K562 (cell line): ENCODE results near the gene AIMP2. TPM values are rescaled to one million over a fixed set of nuclear protein-coding genes. Genes with fewer than 3 reads are reported as not detected.

Experiments used
- ATAC-seq: fragments of 200-7000 bp; cut with Tn5 transposase; 3 replicates; pipeline ENCODE4 v1.9.1; 2020; ENCODE audit warnings: moderate library complexity
- BruUV-seq: library from RNA; stranded (reverse); fragments of 400-500 nt; replicated peaks from 2 replicates; lab custom pipeline; 2021; lab: Mats Ljungman, UMichigan
- CTCF ChIA-PET: fragments of 300-600 bp; formaldehyde crosslinking; extraction: SDS; loops from one replicate; lab custom pipeline; 2021; ENCODE audit warnings: low intra/inter-chr PET ratio; lab: Yijun Ruan, JAX
- POLR2A ChIA-PET: fragments of 300-600, 350-650 bp; sonication (Branson Sonifier 250); formaldehyde crosslinking; extraction: SDS; loops from one replicate; lab custom pipeline; 2021; ENCODE audit warnings: antibody characterized with exemption, inconsistent platforms; lab: Yijun Ruan, JAX
- DNase-seq, 4 experiments: peaks; one replicate each; pipeline versions ENCODE4 v3.0.0 to v3.0.0-alpha.2; 2011 to 2018; ENCODE audit warnings: low spot score in 3 of 4, mixed read lengths in 3 of 4; ENCODE audit errors: extremely low read depth in 1 of 4
- FAIRE-seq: peaks from 2 replicates; lab custom pipeline; 2011; peaks lifted over from hg19 to GRCh38; lab: Jason Lieb, UNC
- H2AFZ ChIP-seq: 2 replicates; pipeline ENCODE4 v1.6.0; 2011; ENCODE audit warnings: low read depth, low read length, control low read depth, inconsistent platforms
- H3K27ac ChIP-seq: fragments of 200-600 bp; 3 replicates; pipeline ENCODE4 v1.8.0; 2011; ENCODE audit warnings: low read depth, mild to moderate bottlenecking, control low read depth, inconsistent platforms, low read length, moderate library complexity, mixed read lengths; ENCODE audit errors: extremely low read depth
- H3K27me3 ChIP-seq, 2 experiments: fragments of 300-600 bp in 1 of 2; 2 replicates in 1 of 2; 3 replicates in 1 of 2; pipeline versions ENCODE4 v1.6.0 to v1.8.0; 2011; ENCODE audit warnings: inconsistent platforms in 2 of 2, low read length in 2 of 2, mild to moderate bottlenecking in 1 of 2, mixed read lengths in 1 of 2, moderate library complexity in 1 of 2; ENCODE audit not compliant: control insufficient read depth in 2 of 2, insufficient read depth in 2 of 2
- H3K36me3 ChIP-seq: fragments of 300-600 bp; 3 replicates; pipeline ENCODE4 v1.8.0; 2011; ENCODE audit warnings: mild to moderate bottlenecking, low read length, inconsistent platforms; ENCODE audit not compliant: control insufficient read depth, insufficient read depth
- H3K4me1 ChIP-seq, 2 experiments: fragments of 200-600 bp in 1 of 2; replicated peaks in 1 of 2; 2 replicates in 1 of 2; 3 replicates in 1 of 2; pipeline versions ENCODE4 v1.5.1 to v1.8.0; 2011; ENCODE audit warnings: inconsistent platforms in 2 of 2, low read length in 2 of 2, mild to moderate bottlenecking in 1 of 2, mixed read lengths in 1 of 2, moderate library complexity in 1 of 2; ENCODE audit not compliant: control insufficient read depth in 2 of 2, insufficient read depth in 2 of 2
- H3K4me2 ChIP-seq: 2 replicates; pipeline ENCODE4 v1.6.1; 2011; ENCODE audit warnings: low read length, control low read depth, inconsistent platforms, mixed read lengths; ENCODE audit not compliant: insufficient read depth
- H3K4me3 ChIP-seq: fragments of 200-600 bp; sonication (generic), shearing (Covaris generic); 2 replicates; pipeline ENCODE4 v1.5.1; 2016; ENCODE audit warnings: control low read depth, inconsistent platforms
- H3K79me2 ChIP-seq: fragments of 200-600 bp; 3 replicates; pipeline ENCODE4 v1.8.0; 2011; ENCODE audit warnings: low read length, inconsistent platforms; ENCODE audit not compliant: control insufficient read depth, insufficient read depth
- H3K9ac ChIP-seq, 2 experiments: 2 replicates each; pipeline versions ENCODE4 v1.6.0 to v1.6.1; 2011; ENCODE audit warnings: low read depth in 2 of 2, low read length in 2 of 2, control low read depth in 1 of 2, inconsistent platforms in 1 of 2, mild to moderate bottlenecking in 1 of 2, mixed read lengths in 1 of 2; ENCODE audit not compliant: insufficient read depth in 1 of 2
- H3K9me1 ChIP-seq: one replicate; pipeline ENCODE4 v1.6.0; 2011; ENCODE audit warnings: inconsistent platforms, mild to moderate bottlenecking, low read length, moderate library complexity; ENCODE audit not compliant: control insufficient read depth, insufficient read depth
- H3K9me3 ChIP-seq: replicated peaks from 2 replicates; pipeline ENCODE4 v1.5.1; 2011; ENCODE audit warnings: low read depth, low read length, inconsistent platforms; ENCODE audit not compliant: control insufficient read depth, insufficient read depth
- H4K20me1 ChIP-seq: replicated peaks from 2 replicates; pipeline ENCODE4 v1.6.1; 2011; ENCODE audit warnings: low read length, inconsistent platforms, mixed read lengths; ENCODE audit not compliant: control insufficient read depth, insufficient read depth
- ARID1B ChIP-seq: fragments of 450-650 bp; IDR thresholded peaks from 2 replicates; pipeline ENCODE4 v1.6.1; 2016; ENCODE audit warnings: antibody characterized with exemption, mild to moderate bottlenecking, inconsistent platforms
- BHLHE40 ChIP-seq: IDR thresholded peaks from 2 replicates; pipeline ENCODE4 v1.6.1; 2011; ENCODE audit warnings: low read length, improper control_type of control experiment
- EGR1 ChIP-seq: fragments of 450-650 bp; conservative IDR thresholded peaks from 2 replicates; pipeline ENCODE4 v1.6.1; 2017; ENCODE audit warnings: mild to moderate bottlenecking
- HDGF ChIP-seq: fragments of 450-650 bp; IDR thresholded peaks from 2 replicates; pipeline ENCODE4 v1.6.1; 2016
- JUND ChIP-seq, 2 experiments: IDR thresholded peaks; 2 replicates in 1 of 2; 3 replicates in 1 of 2; pipeline ENCODE4 v1.6.1; 2011; ENCODE audit warnings: borderline replicate concordance in 2 of 2, low read depth in 2 of 2, low read length in 2 of 2, improper control_type of control experiment in 1 of 2, missing biosample characterization in 1 of 2, missing genetic modification characterization in 1 of 2, missing genetic modification reagents in 1 of 2
- KAT7 ChIP-seq: sonication (generic); formaldehyde crosslinking; IDR thresholded peaks from 2 replicates; pipeline ENCODE4 v1.8.0; 2022; ENCODE audit warnings: missing genetic modification reagents, mild to moderate bottlenecking, borderline replicate concordance
- KLF13 ChIP-seq: fragments of 450-650 bp; IDR thresholded peaks from 2 replicates; pipeline ENCODE4 v1.6.1; 2016; ENCODE audit warnings: missing genetic modification characterization, low read depth, mild to moderate bottlenecking, missing compliant biosample characterization, moderate library complexity, borderline replicate concordance
- SAFB ChIP-seq: fragments of 200-400 bp; formaldehyde crosslinking; IDR thresholded peaks from 2 replicates; pipeline ENCODE4 v1.6.1; 2017; ENCODE audit warnings: low read depth, low read length, borderline replicate concordance
- SUPT5H ChIP-seq: fragments of 450-650 bp; IDR thresholded peaks from 2 replicates; pipeline ENCODE4 v1.6.1; 2016
- WGBS: fragments of 100-300 bp; shearing (Covaris generic); methylation state at CpG from one replicate; pipeline ENCODE4 v1.1.6; 2016; ENCODE audit warnings: low coverage, mixed read lengths; ENCODE audit not compliant: insufficient coverage; ENCODE audit errors: missing lambda C conversion rate; 5-methylcytosine and 5-hydroxymethylcytosine counted together
- in situ Hi-C: fragments of 300-500 bp; cut with MboI; formaldehyde crosslinking; loops from 4 replicates; pipeline ENCODE4 v1.15.0; 2018; ENCODE audit warnings: inconsistent platforms, mixed read lengths
- intact Hi-C: fragments of 100-400 bp; cut with micrococcal nuclease; formaldehyde crosslinking; loops from 2 replicates; pipeline ENCODE4 v1.14.2; 2022
- polyA plus RNA-seq, 8 experiments: library from polyadenylated mRNA; depleted of rRNA in 4 of 8; stranded (reverse) in 5 of 8; unstranded in 3 of 8; fragments of >200 nt; fragmentation: Nextera tagmentation in 2 of 8; fragmentation: Illumina TruSeq in 1 of 8; extraction: Ambion mirVana in 2 of 8; extraction: Trizol in 1 of 8; gene quantifications; 2 replicates each; pipeline versions ENCODE4 v1.2.1 to v1.2.3, GENCODE V29; 2011 to 2014; ENCODE audit warnings: inconsistent platforms in 1 of 8, missing spikeins in 1 of 8
- total RNA-seq, 7 experiments: library from RNA; depleted of rRNA in 6 of 7; stranded (reverse); fragments of >200 nt in 6 of 7; fragmentation: Illumina TruSeq in 2 of 7; extraction: Trizol in 2 of 7; gene quantifications; 2 replicates each; pipeline versions ENCODE4 v1.2.1 to v1.2.3, GENCODE V29; 2011 to 2021; ENCODE audit warnings: low replicate concordance in 1 of 7
- TF ChIP-seq, protein P1 (sequence below), 2 experiments: fragments of 450-650 bp; IDR thresholded peaks; 2 replicates each; pipeline ENCODE4 v1.6.1; 2016; ENCODE audit warnings: mild to moderate bottlenecking in 2 of 2, borderline replicate concordance in 1 of 2, low read depth in 1 of 2, moderate library complexity in 1 of 2

Gene AIMP2
- total and polyA plus RNA-seq, 9 of the 15 experiments (the other 6 are each of a cell fraction or from before 2014, with no cell fraction given), result 47.5 to 84.9 (median 63.5) TPM

GRCh38 chr7:6057316-6058129, 48.5 kb downstream of the AIMP2 start:
- no TSS peak for BruUV-seq
- CTCF ChIA-PET, result no interaction called here
- peak; percentile 13 for TF ChIP-seq ARID1B
- TF ChIP-seq KLF13 (tag), result peak; percentile 34; the same call in 1 of the 2 replicates
- TF ChIP-seq EGR1, result peak; percentile 50
- TF ChIP-seq, protein P1, sequence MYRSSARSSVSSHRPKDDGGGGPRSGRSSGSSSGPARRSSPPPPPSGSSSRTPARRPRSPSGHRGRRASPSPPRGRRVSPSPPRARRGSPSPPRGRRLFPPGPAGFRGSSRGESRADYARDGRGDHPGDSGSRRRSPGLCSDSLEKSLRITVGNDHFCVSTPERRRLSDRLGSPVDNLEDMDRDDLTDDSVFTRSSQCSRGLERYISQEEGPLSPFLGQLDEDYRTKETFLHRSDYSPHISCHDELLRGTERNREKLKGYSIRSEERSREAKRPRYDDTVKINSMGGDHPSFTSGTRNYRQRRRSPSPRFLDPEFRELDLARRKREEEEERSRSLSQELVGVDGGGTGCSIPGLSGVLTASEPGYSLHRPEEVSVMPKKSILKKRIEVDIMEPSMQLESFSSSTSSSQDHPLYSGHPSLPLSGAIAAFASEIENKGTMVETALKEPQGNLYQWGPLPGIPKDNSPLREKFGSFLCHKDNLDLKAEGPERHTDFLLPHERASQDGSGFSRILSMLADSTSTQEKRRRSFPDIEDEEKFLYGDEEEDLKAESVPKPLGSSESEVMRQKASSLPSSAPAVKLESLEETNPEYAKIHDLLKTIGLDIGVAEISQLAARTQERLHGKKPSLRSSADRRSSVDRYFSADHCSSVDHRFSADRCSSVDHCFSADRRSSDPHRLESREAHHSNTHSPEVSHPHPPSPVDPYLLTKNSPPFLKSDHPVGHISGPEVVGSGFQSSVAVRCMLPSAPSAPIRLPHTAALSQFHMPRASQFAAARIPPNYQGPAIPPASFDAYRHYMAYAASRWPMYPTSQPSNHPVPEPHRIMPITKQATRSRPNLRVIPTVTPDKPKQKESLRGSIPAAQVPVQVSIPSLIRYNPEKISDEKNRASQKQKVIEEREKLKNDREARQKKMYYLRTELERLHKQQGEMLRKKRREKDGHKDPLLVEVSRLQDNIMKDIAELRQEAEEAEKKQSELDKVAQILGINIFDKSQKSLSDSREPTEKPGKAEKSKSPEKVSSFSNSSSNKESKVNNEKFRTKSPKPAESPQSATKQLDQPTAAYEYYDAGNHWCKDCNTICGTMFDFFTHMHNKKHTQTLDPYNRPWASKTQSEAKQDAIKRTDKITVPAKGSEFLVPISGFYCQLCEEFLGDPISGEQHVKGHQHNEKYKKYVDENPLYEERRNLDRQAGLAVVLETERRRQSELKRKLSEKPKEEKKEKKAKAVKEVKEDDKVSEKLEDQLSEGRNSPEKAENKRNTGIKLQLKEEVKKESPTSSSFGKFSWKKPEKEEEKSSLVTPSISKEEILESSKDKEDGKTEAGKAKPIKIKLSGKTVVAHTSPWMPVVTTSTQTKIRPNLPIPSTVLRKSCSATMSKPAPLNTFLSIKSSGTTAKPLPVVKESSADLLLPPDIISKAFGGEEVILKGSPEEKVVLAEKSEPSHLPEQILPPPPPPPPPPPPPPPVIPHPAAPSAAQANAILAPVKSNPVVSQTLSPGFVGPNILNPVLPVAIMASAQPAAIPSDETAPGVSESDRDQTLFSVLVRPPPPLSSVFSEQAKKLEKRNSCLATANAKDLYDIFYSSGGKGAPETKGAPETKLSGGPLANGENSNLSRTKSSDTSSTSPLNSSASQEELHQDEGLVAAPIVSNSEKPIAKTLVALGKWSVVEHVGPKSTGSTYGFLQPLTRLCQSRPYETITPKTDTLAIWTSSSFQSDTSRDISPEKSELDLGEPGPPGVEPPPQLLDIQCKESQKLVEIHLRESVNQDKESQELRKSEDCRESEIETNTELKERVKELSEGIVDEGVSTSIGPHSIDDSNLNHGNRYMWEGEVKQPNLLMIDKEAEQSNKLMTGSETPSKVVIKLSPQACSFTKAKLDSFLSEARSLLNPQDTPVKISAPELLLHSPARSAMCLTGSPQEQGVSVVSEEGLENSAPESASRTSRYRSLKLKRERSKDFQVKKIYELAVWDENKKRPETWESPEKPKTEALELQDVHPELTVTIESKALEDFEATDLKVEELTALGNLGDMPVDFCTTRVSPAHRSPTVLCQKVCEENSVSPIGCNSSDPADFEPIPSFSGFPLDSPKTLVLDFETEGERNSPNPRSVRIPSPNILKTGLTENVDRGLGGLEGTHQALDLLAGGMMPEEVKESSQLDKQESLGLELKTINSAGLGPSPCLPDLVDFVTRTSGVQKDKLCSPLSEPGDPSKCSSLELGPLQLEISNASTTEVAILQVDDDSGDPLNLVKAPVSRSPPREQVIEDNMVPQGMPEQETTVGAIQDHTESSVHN (IDR thresholded peaks at IDR 0.05; ENCODE audit: borderline replicate concordance in 1 of 2, low read depth in 1 of 2), result 0 out of 4 replicates have a peak, but pooled peaks of 1 of the 2 experiments have one; percentile 13
- TF ChIP-seq JUND (IDR thresholded peaks at IDR 0.05; ENCODE audit: borderline replicate concordance, low read depth, low read length), result 0 out of 2 replicates have a peak, but pooled peaks have one; percentile 2
- TF ChIP-seq JUND (tag; IDR thresholded peaks at IDR 0.05; ENCODE audit: borderline replicate concordance, low read depth, low read length), result no peak
- TF ChIP-seq BHLHE40, result peak; percentile 48; the same call in 1 of the 2 replicates
- no peak for TF ChIP-seq HDGF
- no peak for TF ChIP-seq SAFB
- peak; percentile 39; the same call in 1 of the 2 replicates for TF ChIP-seq KAT7 (CRISPR knock-in tag)
- TF ChIP-seq SUPT5H, result peak; percentile 13; the same call in 1 of the 2 replicates

More at GRCh38 chr7:6057316-6058129, 48.5 kb downstream of the AIMP2 start:
- Histone ChIP-seq H3K4me2 (peak overlapping the region; percentile 87), H3K4me3 (peak overlapping the region; percentile 86), H2AFZ (no peak overlapping the region), H3K79me2 (peaks cover 57% of the 10 kb centered on the region), H3K9ac (peak overlapping the region; percentile 89 to 96; a peak in 3 of 4 replicates), H3K27ac (peak overlapping the region; percentile 94), H3K9me1 (no peaks in the 10 kb centered on the region), H3K36me3 (peaks cover 27% of the 10 kb centered on the region), H4K20me1 (peaks cover 8% of the 10 kb centered on the region; the same call in 1 of the 2 replicates), H3K4me1 (peaks cover 6 to 21% of the 10 kb centered on the region in 2 experiments; a peak in 4 of 5 replicates), H3K9me3 (no peaks in the 10 kb centered on the region), H3K27me3 (no peaks in the 10 kb centered on the region)
- POLR2A ChIA-PET, result interaction anchor here (0.6 to 2.0 kb wide), 14 partner anchors 9 to 75 kb away, joined by 3 to 20 read pairs (median 4); partner anchors contain the start of genes AIMP2, ANKRD61 and PMS2
- ATAC-seq, result peak; percentile 20
- intact Hi-C loops, result loop anchor here (2.0 kb wide), 1 partner anchor 49 kb away; the partner anchor contains the start of genes AIMP2 and PMS2
- DNase-seq, result peak in 1 of 4 experiments; percentile 69
- FAIRE-seq, result no peak
- WGBS, result 1% methylated on average over 12 of the region's 14 CpGs
- in situ Hi-C loops, result no loop called here
